HEK293 (cell line): ENCODE results near the gene KCNB1.

ENCODE experiments used
- BCL6B ChIP-seq: fragments of 450-650 bp; formaldehyde crosslinking; IDR thresholded peaks from 2 replicates; pipeline ENCODE4 v1.5.1; 2017; ENCODE audit warnings: missing biosample characterization, missing genetic modification characterization
- KLF8 ChIP-seq: fragments of 450-650 bp; formaldehyde crosslinking; IDR thresholded peaks from 2 replicates; pipeline ENCODE4 v1.5.1; 2016; ENCODE audit warnings: missing biosample characterization, missing genetic modification characterization
- MZF1 ChIP-seq: fragments of 450-650 bp; formaldehyde crosslinking; IDR thresholded peaks from 2 replicates; pipeline ENCODE4 v1.5.1; 2017; ENCODE audit warnings: missing biosample characterization, missing genetic modification characterization, borderline replicate concordance
- SALL2 ChIP-seq: fragments of 450-650 bp; formaldehyde crosslinking; IDR thresholded peaks from 2 replicates; pipeline ENCODE4 v1.5.0; 2017; ENCODE audit warnings: missing biosample characterization, mild to moderate bottlenecking, missing genetic modification characterization, borderline replicate concordance
- SETDB1 ChIP-seq: IDR thresholded peaks from one replicate; pipeline ENCODE4 v1.6.1; 2017; ENCODE audit warnings: mild to moderate bottlenecking, low read length, moderate library complexity, mixed read lengths; ENCODE audit not compliant: insufficient read length
- TCF7L2 ChIP-seq: IDR thresholded peaks from 2 replicates; pipeline ENCODE4 v1.6.1; 2011; ENCODE audit warnings: low read depth, mild to moderate bottlenecking, inconsistent platforms, low read length, moderate library complexity, borderline replicate concordance
- ZBTB17 ChIP-seq: fragments of 450-650 bp; formaldehyde crosslinking; IDR thresholded peaks from 2 replicates; pipeline ENCODE4 v1.5.1; 2016; ENCODE audit warnings: missing biosample characterization, missing genetic modification characterization
- ZBTB20 ChIP-seq: fragments of 450-650 bp; formaldehyde crosslinking; IDR thresholded peaks from 2 replicates; pipeline ENCODE4 v1.5.1; 2016; ENCODE audit warnings: missing biosample characterization, missing genetic modification characterization
- ZBTB21 ChIP-seq: fragments of 450-650 bp; formaldehyde crosslinking; IDR thresholded peaks from 2 replicates; pipeline ENCODE4 v1.5.1; 2017; ENCODE audit warnings: missing biosample characterization, missing genetic modification characterization
- ZBTB8A ChIP-seq: fragments of 450-650 bp; formaldehyde crosslinking; IDR thresholded peaks from 2 replicates; pipeline ENCODE4 v1.5.1; 2016; ENCODE audit warnings: missing biosample characterization, missing genetic modification characterization
- ZFP37 ChIP-seq: fragments of 450-650 bp; formaldehyde crosslinking; IDR thresholded peaks from 2 replicates; pipeline ENCODE4 v1.5.1; 2016; ENCODE audit warnings: missing biosample characterization, missing genetic modification characterization
- ZFP41 ChIP-seq: fragments of 450-650 bp; formaldehyde crosslinking; IDR thresholded peaks from 2 replicates; pipeline ENCODE4 v1.5.1; 2016; ENCODE audit warnings: missing biosample characterization, missing genetic modification characterization, borderline replicate concordance
- ZNF146 ChIP-seq: fragments of 450-650 bp; formaldehyde crosslinking; IDR thresholded peaks from 2 replicates; pipeline ENCODE4 v1.5.1; 2016; ENCODE audit warnings: missing biosample characterization, missing genetic modification characterization
- ZNF174 ChIP-seq: fragments of 450-650 bp; formaldehyde crosslinking; IDR thresholded peaks from 2 replicates; pipeline ENCODE4 v1.5.0; 2017; ENCODE audit warnings: missing biosample characterization, mild to moderate bottlenecking, missing genetic modification characterization
- ZNF175 ChIP-seq: fragments of 450-650 bp; formaldehyde crosslinking; IDR thresholded peaks from 2 replicates; pipeline ENCODE4 v1.5.1; 2016; ENCODE audit warnings: missing biosample characterization, missing genetic modification characterization
- ZNF239 ChIP-seq: fragments of 450-650 bp; formaldehyde crosslinking; IDR thresholded peaks from 2 replicates; pipeline ENCODE4 v1.5.1; 2016; ENCODE audit warnings: missing biosample characterization, missing genetic modification characterization
- ZNF37A ChIP-seq: fragments of 450-650 bp; IDR thresholded peaks from 2 replicates; pipeline ENCODE4 v1.5.1; 2018; ENCODE audit warnings: missing biosample characterization, missing genetic modification characterization
- ZNF473 ChIP-seq: fragments of 450-650 bp; formaldehyde crosslinking; IDR thresholded peaks from 2 replicates; pipeline ENCODE4 v1.5.1; 2017; ENCODE audit warnings: missing biosample characterization, missing genetic modification characterization
- ZNF48 ChIP-seq: fragments of 450-650 bp; formaldehyde crosslinking; IDR thresholded peaks from 2 replicates; pipeline ENCODE4 v1.5.1; 2016; ENCODE audit warnings: missing biosample characterization, missing genetic modification characterization
- ZNF548 ChIP-seq: fragments of 450-650 bp; formaldehyde crosslinking; IDR thresholded peaks from 2 replicates; pipeline ENCODE4 v1.5.1; 2016; ENCODE audit warnings: missing biosample characterization, missing genetic modification characterization
- ZNF660 ChIP-seq: fragments of 450-650 bp; IDR thresholded peaks from 2 replicates; pipeline ENCODE4 v1.5.1; 2018; ENCODE audit warnings: missing biosample characterization, mild to moderate bottlenecking, missing genetic modification characterization
- ZNF677 ChIP-seq: fragments of 450-650 bp; IDR thresholded peaks from 2 replicates; pipeline ENCODE4 v1.5.0; 2018; ENCODE audit warnings: missing biosample characterization, mild to moderate bottlenecking, missing genetic modification characterization, moderate library complexity
- ZNF747 ChIP-seq: fragments of 450-650 bp; formaldehyde crosslinking; IDR thresholded peaks from 2 replicates; pipeline ENCODE4 v1.5.1; 2016; ENCODE audit warnings: missing biosample characterization, missing genetic modification characterization
- ZNF776 ChIP-seq: fragments of 450-650 bp; formaldehyde crosslinking; IDR thresholded peaks from 2 replicates; pipeline ENCODE4 v1.5.0; 2017; ENCODE audit warnings: missing biosample characterization, missing genetic modification characterization, borderline replicate concordance
- ZNF785 ChIP-seq: fragments of 450-650 bp; formaldehyde crosslinking; IDR thresholded peaks from 2 replicates; pipeline ENCODE4 v1.5.1; 2016; ENCODE audit warnings: missing biosample characterization, missing genetic modification characterization
- ZNF792 ChIP-seq: fragments of 450-650 bp; formaldehyde crosslinking; IDR thresholded peaks from 2 replicates; pipeline ENCODE4 v1.5.1; 2016; ENCODE audit warnings: missing biosample characterization, missing genetic modification characterization
- ZSCAN23 ChIP-seq: fragments of 450-650 bp; formaldehyde crosslinking; IDR thresholded peaks from 2 replicates; pipeline ENCODE4 v1.5.1; 2016; ENCODE audit warnings: missing biosample characterization, missing genetic modification characterization
- TF ChIP-seq, protein P1 (sequence below): fragments of 450-650 bp; formaldehyde crosslinking; IDR thresholded peaks from 2 replicates; pipeline ENCODE4 v1.5.1; 2016; ENCODE audit warnings: missing biosample characterization, missing genetic modification characterization
- TF ChIP-seq, protein P2 (sequence below): fragments of 450-650 bp; formaldehyde crosslinking; IDR thresholded peaks from 2 replicates; pipeline ENCODE4 v1.5.1; 2016; ENCODE audit warnings: missing biosample characterization, missing genetic modification characterization
- TF ChIP-seq, protein P3 (sequence below): fragments of 450-650 bp; formaldehyde crosslinking; IDR thresholded peaks from 2 replicates; pipeline ENCODE4 v1.5.1; 2016; ENCODE audit warnings: missing biosample characterization, missing genetic modification characterization, borderline replicate concordance
- TF ChIP-seq, protein P4 (sequence below): fragments of 450-650 bp; formaldehyde crosslinking; IDR thresholded peaks from 2 replicates; pipeline ENCODE4 v1.5.1; 2016; ENCODE audit warnings: missing biosample characterization, missing genetic modification characterization

KCNB1 gene

GRCh38 chr20:49508435-49509199, 26.1 kb upstream of the KCNB1 start (continued):
- TF ChIP-seq, protein P1, sequence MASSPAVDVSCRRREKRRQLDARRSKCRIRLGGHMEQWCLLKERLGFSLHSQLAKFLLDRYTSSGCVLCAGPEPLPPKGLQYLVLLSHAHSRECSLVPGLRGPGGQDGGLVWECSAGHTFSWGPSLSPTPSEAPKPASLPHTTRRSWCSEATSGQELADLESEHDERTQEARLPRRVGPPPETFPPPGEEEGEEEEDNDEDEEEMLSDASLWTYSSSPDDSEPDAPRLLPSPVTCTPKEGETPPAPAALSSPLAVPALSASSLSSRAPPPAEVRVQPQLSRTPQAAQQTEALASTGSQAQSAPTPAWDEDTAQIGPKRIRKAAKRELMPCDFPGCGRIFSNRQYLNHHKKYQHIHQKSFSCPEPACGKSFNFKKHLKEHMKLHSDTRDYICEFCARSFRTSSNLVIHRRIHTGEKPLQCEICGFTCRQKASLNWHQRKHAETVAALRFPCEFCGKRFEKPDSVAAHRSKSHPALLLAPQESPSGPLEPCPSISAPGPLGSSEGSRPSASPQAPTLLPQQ (tag by site-specific recombination), result no peak; the same call in 1 of the 2 replicates
- TF ChIP-seq ZNF747 (tag by site-specific recombination) (no peak), ZNF776 (tag by site-specific recombination) (no peak), ZFP41 (tag by site-specific recombination) (no peak), ZNF660 (tag by site-specific recombination) (no peak), ZNF146 (tag by site-specific recombination) (no peak), ZSCAN23 (tag by site-specific recombination) (no peak), ZBTB8A (tag by site-specific recombination) (0 out of 2 replicates have a peak, but pooled peaks have one; percentile 18), KLF8 (tag by site-specific recombination) (no peak), ZBTB20 (no peak), ZNF48 (no peak), ZNF677 (tag by site-specific recombination) (no peak), SALL2 (no peak), ZBTB17 (peak; percentile 34), ZNF239 (tag by site-specific recombination) (no peak), SETDB1 (no peak), ZNF175 (tag by site-specific recombination) (no peak), ZNF785 (tag by site-specific recombination) (no peak), BCL6B (tag by site-specific recombination) (no peak), ZNF548 (no peak), MZF1 (tag by site-specific recombination) (peak; percentile 46; the same call in 1 of the 2 replicates), ZNF473 (tag by site-specific recombination) (no peak), TCF7L2 (no peak), ZNF792 (tag by site-specific recombination) (no peak), ZNF37A (tag by site-specific recombination) (no peak), ZFP37 (tag by site-specific recombination) (no peak), ZNF174 (no peak), ZBTB21 (tag by site-specific recombination) (peak; percentile 57; the same call in 1 of the 2 replicates)
- TF ChIP-seq, protein P2, sequence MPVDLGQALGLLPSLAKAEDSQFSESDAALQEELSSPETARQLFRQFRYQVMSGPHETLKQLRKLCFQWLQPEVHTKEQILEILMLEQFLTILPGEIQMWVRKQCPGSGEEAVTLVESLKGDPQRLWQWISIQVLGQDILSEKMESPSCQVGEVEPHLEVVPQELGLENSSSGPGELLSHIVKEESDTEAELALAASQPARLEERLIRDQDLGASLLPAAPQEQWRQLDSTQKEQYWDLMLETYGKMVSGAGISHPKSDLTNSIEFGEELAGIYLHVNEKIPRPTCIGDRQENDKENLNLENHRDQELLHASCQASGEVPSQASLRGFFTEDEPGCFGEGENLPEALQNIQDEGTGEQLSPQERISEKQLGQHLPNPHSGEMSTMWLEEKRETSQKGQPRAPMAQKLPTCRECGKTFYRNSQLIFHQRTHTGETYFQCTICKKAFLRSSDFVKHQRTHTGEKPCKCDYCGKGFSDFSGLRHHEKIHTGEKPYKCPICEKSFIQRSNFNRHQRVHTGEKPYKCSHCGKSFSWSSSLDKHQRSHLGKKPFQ, result no peak
- TF ChIP-seq, protein P3, sequence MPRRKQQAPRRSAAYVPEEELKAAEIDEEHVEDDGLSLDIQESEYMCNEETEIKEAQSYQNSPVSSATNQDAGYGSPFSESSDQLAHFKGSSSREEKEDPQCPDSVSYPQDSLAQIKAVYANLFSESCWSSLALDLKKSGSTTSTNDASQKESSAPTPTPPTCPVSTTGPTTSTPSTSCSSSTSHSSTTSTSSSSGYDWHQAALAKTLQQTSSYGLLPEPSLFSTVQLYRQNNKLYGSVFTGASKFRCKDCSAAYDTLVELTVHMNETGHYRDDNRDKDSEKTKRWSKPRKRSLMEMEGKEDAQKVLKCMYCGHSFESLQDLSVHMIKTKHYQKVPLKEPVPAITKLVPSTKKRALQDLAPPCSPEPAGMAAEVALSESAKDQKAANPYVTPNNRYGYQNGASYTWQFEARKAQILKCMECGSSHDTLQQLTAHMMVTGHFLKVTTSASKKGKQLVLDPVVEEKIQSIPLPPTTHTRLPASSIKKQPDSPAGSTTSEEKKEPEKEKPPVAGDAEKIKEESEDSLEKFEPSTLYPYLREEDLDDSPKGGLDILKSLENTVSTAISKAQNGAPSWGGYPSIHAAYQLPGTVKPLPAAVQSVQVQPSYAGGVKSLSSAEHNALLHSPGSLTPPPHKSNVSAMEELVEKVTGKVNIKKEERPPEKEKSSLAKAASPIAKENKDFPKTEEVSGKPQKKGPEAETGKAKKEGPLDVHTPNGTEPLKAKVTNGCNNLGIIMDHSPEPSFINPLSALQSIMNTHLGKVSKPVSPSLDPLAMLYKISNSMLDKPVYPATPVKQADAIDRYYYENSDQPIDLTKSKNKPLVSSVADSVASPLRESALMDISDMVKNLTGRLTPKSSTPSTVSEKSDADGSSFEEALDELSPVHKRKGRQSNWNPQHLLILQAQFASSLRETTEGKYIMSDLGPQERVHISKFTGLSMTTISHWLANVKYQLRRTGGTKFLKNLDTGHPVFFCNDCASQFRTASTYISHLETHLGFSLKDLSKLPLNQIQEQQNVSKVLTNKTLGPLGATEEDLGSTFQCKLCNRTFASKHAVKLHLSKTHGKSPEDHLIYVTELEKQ (tag by site-specific recombination), result no peak
- TF ChIP-seq, protein P4, sequence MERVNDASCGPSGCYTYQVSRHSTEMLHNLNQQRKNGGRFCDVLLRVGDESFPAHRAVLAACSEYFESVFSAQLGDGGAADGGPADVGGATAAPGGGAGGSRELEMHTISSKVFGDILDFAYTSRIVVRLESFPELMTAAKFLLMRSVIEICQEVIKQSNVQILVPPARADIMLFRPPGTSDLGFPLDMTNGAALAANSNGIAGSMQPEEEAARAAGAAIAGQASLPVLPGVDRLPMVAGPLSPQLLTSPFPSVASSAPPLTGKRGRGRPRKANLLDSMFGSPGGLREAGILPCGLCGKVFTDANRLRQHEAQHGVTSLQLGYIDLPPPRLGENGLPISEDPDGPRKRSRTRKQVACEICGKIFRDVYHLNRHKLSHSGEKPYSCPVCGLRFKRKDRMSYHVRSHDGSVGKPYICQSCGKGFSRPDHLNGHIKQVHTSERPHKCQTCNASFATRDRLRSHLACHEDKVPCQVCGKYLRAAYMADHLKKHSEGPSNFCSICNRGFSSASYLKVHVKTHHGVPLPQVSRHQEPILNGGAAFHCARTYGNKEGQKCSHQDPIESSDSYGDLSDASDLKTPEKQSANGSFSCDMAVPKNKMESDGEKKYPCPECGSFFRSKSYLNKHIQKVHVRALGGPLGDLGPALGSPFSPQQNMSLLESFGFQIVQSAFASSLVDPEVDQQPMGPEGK (tag by site-specific recombination), result 0 out of 2 replicates have a peak, but pooled peaks have one; percentile 16
